ENCODE measurements around the gene RSPRY1. TPM values are rescaled to one million over a fixed set of nuclear protein-coding genes. Genes with fewer than 3 reads are reported as not detected.

Gene RSPRY1
- total RNA-seq, 1 experiment from 2014 or later = 57.7 TPM

GRCh38 chr16:57284952-57285363 is 98.8 kb downstream of the RSPRY1 start:
- Mint-ChIP-seq H3K4me3 (ENCODE audit: unreplicated experiment) (peak overlapping the region; percentile 80), H3K4me1 (ENCODE audit: low read depth, unreplicated experiment) (peaks cover 28% of the 10 kb centered on the region), H3K27ac (ENCODE audit: unreplicated experiment) (peak overlapping the region; percentile 73), H3K27me3 (ENCODE audit: insufficient read depth, unreplicated experiment) (no peaks in the 10 kb centered on the region), H3K36me3 (ENCODE audit: insufficient read depth, unreplicated experiment) (peaks cover 20% of the 10 kb centered on the region), H3K9me3 (ENCODE audit: unreplicated experiment) (no peaks in the 10 kb centered on the region)
- H3K27me3 ChIP-seq (replicated peaks; ENCODE audit: control insufficient read depth, insufficient read depth, low read length) = no peaks in the 10 kb centered on the region
- no peak for DNase-seq
- H3K9me3 ChIP-seq = no peaks in the 10 kb centered on the region
- POLR2A ChIA-PET = no interaction called here
- peaks cover 22% of the 10 kb centered on the region for H3K4me1 ChIP-seq
- intact Hi-C loops (cut with micrococcal nuclease; ENCODE audit: unreplicated experiment) = loop anchor here (1.0 kb wide), 1 partner anchor 14 kb away; no protein-coding TSS in a partner anchor
- CTCF ChIA-PET = interaction anchor here (0.8 kb wide), 1 partner anchor 15 kb away, joined by 3 read pairs; no protein-coding TSS in a partner anchor
- H3K4me3 ChIP-seq (ENCODE audit: low read depth, low read length) = peak overlapping the region; percentile 99
- TF ChIP-seq CTCF (IDR thresholded peaks at IDR 0.05; ENCODE audit: insufficient read depth in 1 of 2, low read depth in 1 of 2, low read length in 1 of 2, severe bottlenecking in 1 of 2, unreplicated experiment in 1 of 2) = peak in 1 of 2 experiments; percentile 6
- BruUV-seq (replicated peaks) = TSS peak; percentile 67
- H3K36me3 ChIP-seq (ENCODE audit: control insufficient read depth, insufficient read depth, low read length) = no peaks in the 10 kb centered on the region

- H3K36me3 Mint-ChIP-seq (ENCODE audit: insufficient read depth, unreplicated experiment) = peaks cover 20% of the 10 kb centered on the region
- no peak for DNase-seq
- Histone ChIP-seq H3K27me3 (replicated peaks; ENCODE audit: control insufficient read depth, insufficient read depth, low read length) (no peaks in the 10 kb centered on the region), H3K36me3 (ENCODE audit: control insufficient read depth, insufficient read depth, low read length) (no peaks in the 10 kb centered on the region), H3K9me3 (no peaks in the 10 kb centered on the region), H3K4me3 (ENCODE audit: low read depth, low read length) (no peak overlapping the region; the same call in 1 of the 2 replicates), H3K4me1 (peaks cover 22% of the 10 kb centered on the region)
- no peak overlapping the region for H3K27ac Mint-ChIP-seq (ENCODE audit: unreplicated experiment)
- peak overlapping the region; percentile 80 for H3K4me3 Mint-ChIP-seq (ENCODE audit: unreplicated experiment)
- POLR2A ChIA-PET = no interaction called here
- CTCF ChIA-PET = interaction anchor here (0.8 kb wide), 1 partner anchor 15 kb away, joined by 3 read pairs; no protein-coding TSS in a partner anchor
- H3K4me1 Mint-ChIP-seq (ENCODE audit: low read depth, unreplicated experiment) = peaks cover 27% of the 10 kb centered on the region
- BruUV-seq (replicated peaks) = no TSS peak
- no peaks in the 10 kb centered on the region for H3K27me3 Mint-ChIP-seq (ENCODE audit: insufficient read depth, unreplicated experiment)
- H3K9me3 Mint-ChIP-seq (ENCODE audit: unreplicated experiment) = no peaks in the 10 kb centered on the region
- TF ChIP-seq CTCF (IDR thresholded peaks at IDR 0.05; ENCODE audit: insufficient read depth in 1 of 2, low read depth in 1 of 2, low read length in 1 of 2, severe bottlenecking in 1 of 2, unreplicated experiment in 1 of 2) = no peak
- intact Hi-C loops (cut with micrococcal nuclease; ENCODE audit: unreplicated experiment) = no loop called here
These were observed 99.2 kb downstream of the RSPRY1 start for GRCh38 chr16:57285379-57285778.

GRCh38 chr16:57289391-57290257 is 103.5 kb downstream of the RSPRY1 start:
- Histone ChIP-seq H3K4me1 (peaks cover 22% of the 10 kb centered on the region), H3K27me3 (replicated peaks; ENCODE audit: control insufficient read depth, insufficient read depth, low read length) (no peaks in the 10 kb centered on the region), H3K9me3 (no peaks in the 10 kb centered on the region), H3K36me3 (ENCODE audit: control insufficient read depth, insufficient read depth, low read length) (no peaks in the 10 kb centered on the region), H3K4me3 (ENCODE audit: low read depth, low read length) (no peak overlapping the region)
- TF ChIP-seq CTCF (IDR thresholded peaks at IDR 0.05; ENCODE audit: insufficient read depth in 1 of 2, low read depth in 1 of 2, low read length in 1 of 2, severe bottlenecking in 1 of 2, unreplicated experiment in 1 of 2) = no peak
- intact Hi-C loops (cut with micrococcal nuclease; ENCODE audit: unreplicated experiment) = no loop called here
- H3K27me3 Mint-ChIP-seq (ENCODE audit: insufficient read depth, unreplicated experiment) = no peaks in the 10 kb centered on the region
- peaks cover 12% of the 10 kb centered on the region for H3K36me3 Mint-ChIP-seq (ENCODE audit: insufficient read depth, unreplicated experiment)
- CTCF ChIA-PET = interaction anchor here (0.8 kb wide), 1 partner anchor 10 kb away, joined by 6 read pairs; no protein-coding TSS in a partner anchor
- H3K9me3 Mint-ChIP-seq (ENCODE audit: unreplicated experiment) = no peaks in the 10 kb centered on the region
- H3K4me3 Mint-ChIP-seq (ENCODE audit: unreplicated experiment) = no peak overlapping the region
- peaks cover 6% of the 10 kb centered on the region for H3K4me1 Mint-ChIP-seq (ENCODE audit: low read depth, unreplicated experiment)
- no peak for DNase-seq
- POLR2A ChIA-PET = no interaction called here
- BruUV-seq (replicated peaks) = no TSS peak
- no peak overlapping the region for H3K27ac Mint-ChIP-seq (ENCODE audit: unreplicated experiment)

Other genes starting within 250 kb of the RSPRY1 start
- gene CETP, start 224.4 kb upstream of the RSPRY1 start, total RNA-seq (2022) = not detected in 2 replicates
- 1.6 and 1.9 TPM in 2 replicates for gene NLRC5, start 196.8 kb upstream of the RSPRY1 start, total RNA-seq (2022)
- gene CPNE2, start 93.7 kb upstream of the RSPRY1 start, total RNA-seq (2022) = 37.7 and 46.3 TPM in 2 replicates
- gene PSME3IP1, start 290 bp upstream of the RSPRY1 start, total RNA-seq (2022) = 141 and 143 TPM in 2 replicates
- gene ARL2BP, start 58.9 kb downstream of the RSPRY1 start, total RNA-seq (2022) = 38.5 and 47.6 TPM in 2 replicates
- gene PLLP, start 98.3 kb downstream of the RSPRY1 start, total RNA-seq (2022) = 53.0 and 54.0 TPM in 2 replicates
- 0.44 and 0.68 TPM in 2 replicates for gene CCL22, start 172.5 kb downstream of the RSPRY1 start, total RNA-seq (2022)
- 0.16 TPM in 1 of 2 replicates, not detected in the other for gene CX3CL1, start 186.2 kb downstream of the RSPRY1 start, total RNA-seq (2022)
- gene CCL17, start 218.4 kb downstream of the RSPRY1 start, total RNA-seq (2022) = not detected in 2 replicates

All from Caco-2 (cell line).